ENCODE data around the gene PPP1R3A. TPM values are rescaled to one million over a fixed set of nuclear protein-coding genes. Genes with fewer than 3 reads are reported as not detected.

PPP1R3A gene
- total RNA-seq: not detected in 2 replicates
- long read RNA-seq, partial matches to known transcripts: 0 of 1 reads
- long read RNA-seq, other reads (novel, unspliced or antisense): 1 of 1 reads

GRCh38 chr7:113918946-113919345 lies at the start of gene PPP1R3A:
Gene PPP1R3A (minus strand): TSS chr7:113919009. CDS start chr7:113918996, 13 bp downstream.
- TF ChIP-seq CTCF (IDR thresholded peaks at IDR 0.05; ENCODE audit: unreplicated experiment): no peak
- Mint-ChIP-seq H3K4me3 (ENCODE audit: low read depth) (no peak within 1 kb of the TSS), H3K27ac (peak within 1 kb of the TSS; percentile 1), H3K9me3 (ENCODE audit: low read depth) (peaks cover 3% of the 10 kb centered on the region), H3K27me3 (no peaks in the 10 kb centered on the region), H3K4me1 (ENCODE audit: low read depth) (no peaks in the 10 kb centered on the region), H3K36me3 (ENCODE audit: insufficient read depth) (no peaks in the 10 kb centered on the region)
- no peak for DNase-seq (ENCODE audit: low spot score, unreplicated experiment)

GRCh38 chr7:113963356-113963755 lies 44.5 kb upstream of the PPP1R3A start:
- no peak overlapping the region for H3K27ac Mint-ChIP-seq
- H3K36me3 Mint-ChIP-seq (ENCODE audit: insufficient read depth): no peaks in the 10 kb centered on the region
- peaks cover 9% of the 10 kb centered on the region for H3K9me3 Mint-ChIP-seq (ENCODE audit: low read depth)
- H3K27me3 Mint-ChIP-seq: peaks cover 2% of the 10 kb centered on the region
- no peak for TF ChIP-seq CTCF (IDR thresholded peaks at IDR 0.05; ENCODE audit: unreplicated experiment)
- H3K4me1 Mint-ChIP-seq (ENCODE audit: low read depth): no peaks in the 10 kb centered on the region
- no peak overlapping the region for H3K4me3 Mint-ChIP-seq (ENCODE audit: low read depth)
- DNase-seq (ENCODE audit: low spot score, unreplicated experiment): no peak

GRCh38 chr7:113959910-113960309 lies 41.1 kb upstream of the PPP1R3A start:
- Mint-ChIP-seq H3K27ac (no peak overlapping the region), H3K9me3 (ENCODE audit: low read depth) (peaks cover 16% of the 10 kb centered on the region), H3K4me3 (ENCODE audit: low read depth) (no peak overlapping the region), H3K27me3 (peaks cover 2% of the 10 kb centered on the region), H3K4me1 (ENCODE audit: low read depth) (no peaks in the 10 kb centered on the region), H3K36me3 (ENCODE audit: insufficient read depth) (no peaks in the 10 kb centered on the region)
- TF ChIP-seq CTCF (IDR thresholded peaks at IDR 0.05; ENCODE audit: unreplicated experiment): no peak
- DNase-seq (ENCODE audit: low spot score, unreplicated experiment): no peak

- Mint-ChIP-seq H3K27ac (no peak overlapping the region), H3K4me1 (ENCODE audit: low read depth) (no peaks in the 10 kb centered on the region), H3K36me3 (ENCODE audit: insufficient read depth) (no peaks in the 10 kb centered on the region), H3K9me3 (ENCODE audit: low read depth) (peaks cover 49% of the 10 kb centered on the region), H3K27me3 (no peaks in the 10 kb centered on the region), H3K4me3 (ENCODE audit: low read depth) (no peak overlapping the region)
- no peak for TF ChIP-seq CTCF (IDR thresholded peaks at IDR 0.05; ENCODE audit: unreplicated experiment)
- no peak for DNase-seq (ENCODE audit: low spot score, unreplicated experiment)
Observed at GRCh38 chr7:113955157-113955556, 36.3 kb upstream of the PPP1R3A start.

- peaks cover 41% of the 10 kb centered on the region for H3K9me3 Mint-ChIP-seq (ENCODE audit: low read depth)
- H3K4me1 Mint-ChIP-seq (ENCODE audit: low read depth): no peaks in the 10 kb centered on the region
- H3K27ac Mint-ChIP-seq: no peak overlapping the region
- no peak for TF ChIP-seq CTCF (IDR thresholded peaks at IDR 0.05; ENCODE audit: unreplicated experiment)
- H3K36me3 Mint-ChIP-seq (ENCODE audit: insufficient read depth): no peaks in the 10 kb centered on the region
- DNase-seq (ENCODE audit: low spot score, unreplicated experiment): no peak
- no peak overlapping the region for H3K4me3 Mint-ChIP-seq (ENCODE audit: low read depth)
- no peaks in the 10 kb centered on the region for H3K27me3 Mint-ChIP-seq
Observed at GRCh38 chr7:113953553-113953952, 34.7 kb upstream of the PPP1R3A start.

Data from progenitor cell of endocrine pancreas (in vitro differentiated cells).